ENCODE results near the gene CPN1.
"Not testable (repeated sequence)": the region's sequence is repeated elsewhere in the genome, so short reads cannot be mapped to it uniquely, and the experiment has no call there.

Gene CPN1

GRCh38 chr10:100014071-100014762 is 67.5 kb downstream of the CPN1 start:
- no peak for TF ChIP-seq CTCF (IDR thresholded peaks at IDR 0.05; ENCODE audit: low read depth, low read length, missing control alignments)
- DNase-seq (ENCODE audit: low read depth) = peak; percentile 93
- no peak overlapping the region for H3K4me3 ChIP-seq (ENCODE audit: low read depth, low read length)

- TF ChIP-seq CTCF (IDR thresholded peaks at IDR 0.05; ENCODE audit: low read depth, low read length, missing control alignments) = no peak
- H3K4me3 ChIP-seq (ENCODE audit: low read depth, low read length) = no peak overlapping the region
- no peak for DNase-seq (ENCODE audit: low read depth)
Observed at GRCh38 chr10:100013621-100014020, 68.0 kb downstream of the CPN1 start.

GRCh38 chr10:100011906-100012305 is 69.8 kb downstream of the CPN1 start:
- not testable (repeated sequence) for H3K4me3 ChIP-seq (ENCODE audit: low read depth, low read length); DNase-seq (ENCODE audit: low read depth)

GRCh38 chr10:100009793-100010676 is 71.6 kb downstream of the CPN1 start, which contains the start of gene DNMBP:
Gene DNMBP, minus strand, starts transcription at chr10:100009947. Its CDS starts 37,823 bp downstream, at chr10:99972124.
- peak within 1 kb of the TSS; percentile 80 for H3K4me3 ChIP-seq (ENCODE audit: low read depth, low read length)
- peak; percentile 57 for TF ChIP-seq CTCF (IDR thresholded peaks at IDR 0.05; ENCODE audit: low read depth, low read length, missing control alignments)
- DNase-seq (ENCODE audit: low read depth) = no peak

- peak; percentile 65 for TF ChIP-seq CTCF (IDR thresholded peaks at IDR 0.05; ENCODE audit: low read depth, low read length, missing control alignments)
- peak overlapping the region; percentile 80 for H3K4me3 ChIP-seq (ENCODE audit: low read depth, low read length)
- DNase-seq (ENCODE audit: low read depth) = no peak
Observed at GRCh38 chr10:100009283-100009792, 72.3 kb downstream of the CPN1 start.

- TF ChIP-seq CTCF (IDR thresholded peaks at IDR 0.05; ENCODE audit: low read depth, low read length, missing control alignments) = no peak
Observed at GRCh38 chr10:100008708-100009282, 72.9 kb downstream of the CPN1 start.

GRCh38 chr10:100008142-100008522 is 73.5 kb downstream of the CPN1 start:
- TF ChIP-seq CTCF (IDR thresholded peaks at IDR 0.05; ENCODE audit: low read depth, low read length, missing control alignments) = no peak
- no peak for DNase-seq (ENCODE audit: low read depth)
- H3K4me3 ChIP-seq (ENCODE audit: low read depth, low read length) = peak overlapping the region; percentile 80

More at GRCh38 chr10:100008708-100009282, 72.9 kb downstream of the CPN1 start:
- H3K4me3 ChIP-seq (ENCODE audit: low read depth, low read length) = peak overlapping the region; percentile 80
- no peak for DNase-seq (ENCODE audit: low read depth)

Measured in GM12864 (cell line).